Heart right ventricle (tissue), 16 donors: Measurements from ENCODE around the gene EIF1AD. TPM values are rescaled to one million over a fixed set of nuclear protein-coding genes. Genes with fewer than 3 reads are reported as not detected.

Source experiments
- ATAC-seq, 8 donors: fragments of 200-7000 bp; cut with Tn5 transposase; one replicate each; pipeline ENCODE4 v1.9.1; 2020; ENCODE audit warnings: mild to moderate bottlenecking in 8 of 8, moderate library complexity in 8 of 8, moderate number of reproducible peaks in 1 of 8
- DNase-seq, 2 donors: peaks; one replicate each; pipeline ENCODE4 v3.0.0-alpha.2; 2020
- H3K27ac ChIP-seq, 10 donors: fragments of 200-600 bp; sonication (generic) in 2 of 10; one replicate each; pipeline versions ENCODE4 v1.5.0 to v1.8.0; 2020 to 2022; ENCODE audit warnings: mild to moderate bottlenecking in 3 of 10
- H3K27me3 ChIP-seq, 7 donors: fragments of 200-600 bp; one replicate each; pipeline ENCODE4 v1.8.0; 2021 to 2022; ENCODE audit warnings: mild to moderate bottlenecking in 2 of 7
- H3K36me3 ChIP-seq, 9 donors: fragments of 200-600 bp; sonication (generic) in 1 of 9; one replicate each; pipeline versions ENCODE4 v1.5.0 to v1.8.0; 2020 to 2022; ENCODE audit warnings: mild to moderate bottlenecking in 2 of 9
- H3K4me1 ChIP-seq, 9 donors: fragments of 200-600 bp; sonication (generic) in 1 of 9; one replicate each; pipeline versions ENCODE4 v1.5.0 to v1.8.0; 2020 to 2022; ENCODE audit warnings: mild to moderate bottlenecking in 4 of 9
- H3K4me3 ChIP-seq, 10 donors: fragments of 200-600 bp; sonication (generic) in 2 of 10; one replicate each; pipeline versions ENCODE4 v1.5.0 to v1.8.0; 2020 to 2022; ENCODE audit warnings: mild to moderate bottlenecking in 7 of 10, moderate library complexity in 2 of 10
- H3K9me3 ChIP-seq, 11 donors: fragments of 200-600 bp in 10 of 11; sonication (generic) in 2 of 11; one replicate each; pipeline versions ENCODE4 v1.5.0 to v1.8.0; 2013 to 2022; ENCODE audit warnings: mild to moderate bottlenecking in 2 of 11, control low read depth in 1 of 11, moderate library complexity in 1 of 11
- WGBS, 2 donors: extraction: QIAGEN DNeasy Blood & Tissue Kit; methylation state at CpG; one replicate each; pipeline ENCODE4 v1.1.7; 2013; ENCODE audit warnings: inconsistent platforms in 1 of 2; 5-methylcytosine and 5-hydroxymethylcytosine counted together
- intact Hi-C, 10 donors: fragments of 100-400 bp; cut with DNase I; formaldehyde crosslinking; loops; one replicate each; pipeline versions ENCODE4 v1.11.1 to v1.14.2; 2022
- polyA plus RNA-seq, 2 donors: library from polyadenylated mRNA; stranded (reverse); fragments of 200-250 nt; gene quantifications; one replicate each; pipeline ENCODE4 v1.2.3, GENCODE V29; 2013
- total RNA-seq, 10 donors: library from RNA; stranded (reverse); fragmentation: NEBNext Ultra II Directional in 3 of 10; extraction: Animal tissue kit (Norgen Biotek cat#: 25700) in 3 of 10; gene quantifications; one replicate each; pipeline versions ENCODE4 v1.2.1 to v1.2.4, GENCODE V29; 2021 to 2023
- TF ChIP-seq, protein P1 (sequence below), 9 donors: fragments of 200-600 bp; sonication (generic) in 2 of 9; IDR thresholded peaks; one replicate each; pipeline versions ENCODE4 v1.5.0 to v1.8.0; 2021 to 2022; ENCODE audit warnings: antibody characterized with exemption in 9 of 9, mild to moderate bottlenecking in 5 of 9, moderate library complexity in 1 of 9
- donor health status: Arrhythmogenic right ventricular cardiomyopathy.
- donor health status: ischemic (EF 13 %, LVEDD 7.1; RV severe dilation, severe dysfunction).
- donor health status: healthy with polysubstance abuse.
- donor health status: DM: no; HTN: yes; CAD: no.
- donor health status: DM: no; HTN: no; CAD: no.
- donor health status: ischemic (EF 25% LVEDD 6.9; RV normal size, moderate dysfunction).
- donor health status: ischemic (EF 25% LVEDD 5.7; RV mildly dilated, moderate dysfunction).
- donor health status: healthy.
- donor health status: DM: yes; HTN: yes; CAD: no.
- donor health status: Ischemic cardiomyopathy.
- donor health status: ischemic (EF 35%, LVEDD 5.7; RV mildly dilated, moderate dysfunction).
- donor health status: nonischemic (EF 11% LVEDD 7.7; RV severe dilation, severe dysfunction).
- donor health status: DM: yes; HTN: yes; CAD: no.
- donor health status: PGD.
- donor health status: ischemic (EF 29% LVEDD 5.4; RV normal size, mild dysfunction).
- donor health status: nonischemic (EF 23%, LVEDD 6.1; RV moderate dilation, normal function).

EIF1AD gene
- total and polyA plus RNA-seq, 12 donors: 15.1 to 30.0 (median 19.7) TPM

DNA sequence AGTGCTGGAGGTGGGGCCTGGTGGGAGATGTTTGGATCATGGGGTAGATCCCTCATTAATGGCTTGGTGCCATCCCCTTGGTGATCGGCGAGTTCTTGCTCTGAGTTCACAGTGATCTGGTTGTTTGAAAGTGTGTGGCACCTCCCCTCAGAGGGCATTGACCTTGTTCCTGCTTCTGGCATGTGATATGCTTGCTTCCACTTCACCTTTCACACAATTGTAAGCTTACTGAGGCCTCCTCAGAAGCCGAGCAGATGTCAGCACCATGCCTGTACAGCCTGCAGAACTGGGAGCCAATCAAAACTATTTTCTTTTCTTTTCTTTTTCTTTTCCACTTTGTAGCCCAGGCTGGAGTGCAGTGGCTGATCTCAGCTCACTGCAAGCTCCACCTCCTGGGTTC is 35.4 kb upstream of the EIF1AD start:
- Histone ChIP-seq H3K27ac (no peak overlapping the region), H3K4me3 (no peak overlapping the region), H3K36me3 (no peaks in the 10 kb centered on the region), H3K9me3 (no peaks in the 10 kb centered on the region), H3K4me1 (peaks cover 0 to 5% (median 0%) of the 10 kb centered on the region in 9 donors), H3K27me3 (no peaks in the 10 kb centered on the region)
- intact Hi-C loops: no loop called here
- ATAC-seq (no peak), DNase-seq (no peak)
- TF ChIP-seq, protein P1, sequence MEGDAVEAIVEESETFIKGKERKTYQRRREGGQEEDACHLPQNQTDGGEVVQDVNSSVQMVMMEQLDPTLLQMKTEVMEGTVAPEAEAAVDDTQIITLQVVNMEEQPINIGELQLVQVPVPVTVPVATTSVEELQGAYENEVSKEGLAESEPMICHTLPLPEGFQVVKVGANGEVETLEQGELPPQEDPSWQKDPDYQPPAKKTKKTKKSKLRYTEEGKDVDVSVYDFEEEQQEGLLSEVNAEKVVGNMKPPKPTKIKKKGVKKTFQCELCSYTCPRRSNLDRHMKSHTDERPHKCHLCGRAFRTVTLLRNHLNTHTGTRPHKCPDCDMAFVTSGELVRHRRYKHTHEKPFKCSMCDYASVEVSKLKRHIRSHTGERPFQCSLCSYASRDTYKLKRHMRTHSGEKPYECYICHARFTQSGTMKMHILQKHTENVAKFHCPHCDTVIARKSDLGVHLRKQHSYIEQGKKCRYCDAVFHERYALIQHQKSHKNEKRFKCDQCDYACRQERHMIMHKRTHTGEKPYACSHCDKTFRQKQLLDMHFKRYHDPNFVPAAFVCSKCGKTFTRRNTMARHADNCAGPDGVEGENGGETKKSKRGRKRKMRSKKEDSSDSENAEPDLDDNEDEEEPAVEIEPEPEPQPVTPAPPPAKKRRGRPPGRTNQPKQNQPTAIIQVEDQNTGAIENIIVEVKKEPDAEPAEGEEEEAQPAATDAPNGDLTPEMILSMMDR (IDR thresholded peaks at IDR 0.05): no peak
- 85 to 91% methylated on average over 3 of the region's 3 CpGs for WGBS, 2 donors

DNA sequence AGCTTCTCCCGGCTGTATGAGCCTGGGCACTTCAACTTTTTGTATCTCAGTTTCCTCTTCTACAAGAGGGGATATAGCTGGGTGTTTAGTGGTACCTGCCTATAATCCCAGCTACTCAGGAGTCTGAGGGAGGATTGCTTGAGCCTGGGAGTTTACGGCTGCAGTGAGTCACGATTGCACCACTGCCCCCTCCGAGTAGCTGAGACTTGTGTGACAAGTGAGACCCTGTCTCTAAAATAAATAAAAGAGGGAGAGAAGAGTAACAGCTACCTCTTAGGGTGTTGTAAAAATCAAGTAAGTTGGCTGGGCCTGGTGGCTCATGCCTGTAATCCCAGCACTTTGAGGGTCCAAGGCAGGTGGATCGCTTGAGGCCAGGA is 34.4 kb upstream of the EIF1AD start:
- no peak overlapping the region for H3K4me3 ChIP-seq
- no peak for ATAC-seq
- intact Hi-C loops: no loop called here
- TF ChIP-seq, protein P1 (IDR thresholded peaks at IDR 0.05): no peak
- no peak for DNase-seq
- H3K9me3 ChIP-seq: no peaks in the 10 kb centered on the region
- WGBS, 2 donors: 82 to 89% methylated on average over 5 of the region's 5 CpGs
- peaks cover 0 to 5% (median 0%) of the 10 kb centered on the region in 9 donors for H3K4me1 ChIP-seq
- no peak overlapping the region for H3K27ac ChIP-seq
- H3K27me3 ChIP-seq: no peaks in the 10 kb centered on the region
- H3K36me3 ChIP-seq: no peaks in the 10 kb centered on the region

DNA sequence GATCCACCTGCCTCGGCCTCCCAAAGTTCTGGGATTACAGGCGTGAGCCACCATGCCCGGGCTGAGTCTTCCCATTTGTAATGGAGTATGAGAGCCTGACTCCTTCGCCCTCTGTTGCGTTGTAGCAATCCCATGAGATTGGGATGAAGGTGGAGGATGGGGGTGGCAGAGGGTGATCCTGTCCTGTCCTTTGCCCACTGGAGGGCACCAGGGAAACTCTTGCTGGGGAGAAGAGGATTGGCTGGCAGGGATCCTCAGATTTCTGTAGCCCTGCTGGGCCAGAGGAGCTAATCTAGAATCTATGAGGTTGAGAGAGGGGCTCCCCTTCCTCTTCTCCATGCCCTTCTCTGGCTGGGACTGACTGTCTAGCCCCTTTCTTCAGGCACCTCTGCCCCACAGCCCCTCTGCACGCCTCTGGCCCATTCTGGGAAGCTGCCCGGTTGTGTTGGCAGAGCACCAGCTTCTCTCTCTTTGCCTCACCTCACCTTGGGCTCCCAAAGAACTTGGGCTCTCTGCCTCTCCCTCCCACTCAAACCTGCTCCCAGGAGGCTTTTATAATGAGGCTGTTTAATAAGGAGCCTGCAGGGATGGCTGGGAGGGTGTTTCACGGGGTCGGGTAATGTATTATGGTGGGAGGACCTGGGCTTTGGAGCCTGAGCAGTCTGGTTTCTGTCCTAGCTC is 33.8 kb upstream of the EIF1AD start:
- ATAC-seq: peak in 7 of 8 donors; percentile 14 to 74 (median 45)
- Histone ChIP-seq H3K27me3 (no peaks in the 10 kb centered on the region), H3K4me3 (no peak overlapping the region), H3K36me3 (no peaks in the 10 kb centered on the region), H3K9me3 (no peaks in the 10 kb centered on the region), H3K4me1 (peaks cover 0 to 5% (median 0%) of the 10 kb centered on the region in 9 donors), H3K27ac (no peak overlapping the region)
- WGBS, 2 donors: 65 to 70% methylated on average over 9 of the region's 9 CpGs
- TF ChIP-seq, protein P1 (IDR thresholded peaks at IDR 0.05): peak in 1 of 9 donors; percentile 10
- no peak for DNase-seq
- intact Hi-C loops: no loop called here

DNA sequence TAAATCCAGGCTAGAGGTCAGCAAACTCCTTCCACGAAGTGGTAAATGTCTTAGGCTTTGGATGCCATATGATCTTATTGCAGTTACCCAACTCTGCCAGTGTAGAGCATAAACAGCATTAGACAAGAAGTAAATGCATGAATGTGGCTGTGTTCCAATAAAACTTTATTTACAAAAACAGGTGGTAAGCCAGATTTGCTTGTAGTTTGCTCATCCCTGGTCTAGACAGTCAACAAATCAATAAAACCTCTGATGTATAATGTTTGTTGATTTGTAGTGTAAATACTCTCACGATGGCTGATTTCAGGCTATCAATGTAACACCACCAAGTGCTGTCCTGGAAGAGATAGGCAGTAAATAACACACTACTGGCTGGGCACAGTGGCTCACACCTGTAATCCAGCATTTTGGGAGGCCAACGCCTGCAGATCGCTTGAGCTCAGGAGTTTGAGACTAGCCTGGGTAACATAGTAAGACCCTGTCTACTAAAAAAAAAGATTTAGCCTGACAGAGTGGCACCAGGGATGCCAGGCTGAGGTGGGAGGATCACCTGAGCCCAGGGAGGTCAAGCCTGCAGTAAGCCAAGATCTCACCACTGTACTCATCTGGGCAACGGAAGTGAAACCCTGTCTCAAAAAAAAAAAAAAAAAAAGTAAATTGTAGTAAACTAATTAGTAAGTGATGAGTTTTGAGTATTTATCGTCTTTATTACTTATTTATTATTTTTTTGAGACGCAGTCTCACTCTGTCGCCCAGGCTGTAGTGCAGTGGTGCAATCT is 31.2 kb upstream of the EIF1AD start:
- 88 to 89% methylated on average over 8 of the region's 8 CpGs for WGBS, 2 donors
- Histone ChIP-seq H3K27ac (no peak overlapping the region), H3K4me1 (peaks cover 0 to 5% (median 0%) of the 10 kb centered on the region in 9 donors), H3K27me3 (peaks cover 0 to 4% (median 0%) of the 10 kb centered on the region in 7 donors), H3K36me3 (no peaks in the 10 kb centered on the region), H3K4me3 (no peak overlapping the region), H3K9me3 (no peaks in the 10 kb centered on the region)
- TF ChIP-seq, protein P1 (IDR thresholded peaks at IDR 0.05): no peak
- intact Hi-C loops: no loop called here
- DNase-seq (no peak), ATAC-seq (no peak)
